HFF-Myc (cell line): Measurements from ENCODE around the gene COL18A1.

Source experiments
- DNase-seq: peaks from one replicate; pipeline ENCODE4 v3.0.0-alpha.2; 2011; ENCODE audit warnings: low read depth; ENCODE audit errors: extremely low read depth
- H3K4me3 ChIP-seq: replicated peaks from 2 replicates; pipeline ENCODE4 v1.5.1; 2011; ENCODE audit warnings: low read depth, mild to moderate bottlenecking, control low read depth, low read length
- TF ChIP-seq, protein P1 (sequence below): IDR thresholded peaks from 2 replicates; pipeline ENCODE4 v1.5.1; 2012; ENCODE audit warnings: mild to moderate bottlenecking, low read depth, low read length, control low read depth; ENCODE audit errors: missing control alignments

Gene COL18A1

DNA sequence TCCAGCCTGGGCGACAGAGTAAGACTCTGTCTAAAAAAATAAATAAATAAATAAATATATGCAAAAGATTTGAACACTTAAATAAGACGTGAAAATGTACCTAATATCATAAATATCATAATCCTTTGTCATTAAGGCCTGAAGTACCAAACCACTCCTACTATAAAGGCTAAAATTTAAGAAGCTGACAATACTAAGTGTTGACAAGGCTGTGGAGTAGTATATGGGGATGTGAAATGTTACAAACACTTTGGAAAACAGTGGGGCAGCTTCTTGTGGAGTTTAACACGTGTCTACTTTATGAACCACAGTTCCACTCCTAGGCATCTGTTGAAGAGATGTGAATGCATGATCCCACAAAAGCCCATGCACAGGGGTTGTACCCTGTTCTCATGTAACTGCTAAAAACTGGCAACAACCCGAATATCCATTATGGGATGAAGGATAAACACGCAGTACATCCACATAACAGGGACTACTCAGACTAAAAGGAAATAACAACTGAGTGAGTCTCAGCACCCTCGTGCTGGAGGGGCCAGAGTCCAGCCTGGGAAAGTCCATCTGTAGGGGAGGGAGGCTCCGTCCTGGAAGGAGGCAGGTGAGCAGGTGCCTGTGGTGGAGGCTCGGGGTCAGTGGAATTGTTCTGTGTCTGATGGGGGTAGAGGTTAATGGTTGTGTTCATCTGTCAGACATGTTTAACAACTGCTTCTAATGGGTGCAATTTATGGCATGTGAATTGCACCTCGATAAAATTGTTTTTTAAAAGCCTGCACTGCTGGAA lies 143.9 kb downstream of the COL18A1 start:
- TF ChIP-seq, protein P1, sequence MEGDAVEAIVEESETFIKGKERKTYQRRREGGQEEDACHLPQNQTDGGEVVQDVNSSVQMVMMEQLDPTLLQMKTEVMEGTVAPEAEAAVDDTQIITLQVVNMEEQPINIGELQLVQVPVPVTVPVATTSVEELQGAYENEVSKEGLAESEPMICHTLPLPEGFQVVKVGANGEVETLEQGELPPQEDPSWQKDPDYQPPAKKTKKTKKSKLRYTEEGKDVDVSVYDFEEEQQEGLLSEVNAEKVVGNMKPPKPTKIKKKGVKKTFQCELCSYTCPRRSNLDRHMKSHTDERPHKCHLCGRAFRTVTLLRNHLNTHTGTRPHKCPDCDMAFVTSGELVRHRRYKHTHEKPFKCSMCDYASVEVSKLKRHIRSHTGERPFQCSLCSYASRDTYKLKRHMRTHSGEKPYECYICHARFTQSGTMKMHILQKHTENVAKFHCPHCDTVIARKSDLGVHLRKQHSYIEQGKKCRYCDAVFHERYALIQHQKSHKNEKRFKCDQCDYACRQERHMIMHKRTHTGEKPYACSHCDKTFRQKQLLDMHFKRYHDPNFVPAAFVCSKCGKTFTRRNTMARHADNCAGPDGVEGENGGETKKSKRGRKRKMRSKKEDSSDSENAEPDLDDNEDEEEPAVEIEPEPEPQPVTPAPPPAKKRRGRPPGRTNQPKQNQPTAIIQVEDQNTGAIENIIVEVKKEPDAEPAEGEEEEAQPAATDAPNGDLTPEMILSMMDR, result no peak
- DNase-seq, result no peak

DNA sequence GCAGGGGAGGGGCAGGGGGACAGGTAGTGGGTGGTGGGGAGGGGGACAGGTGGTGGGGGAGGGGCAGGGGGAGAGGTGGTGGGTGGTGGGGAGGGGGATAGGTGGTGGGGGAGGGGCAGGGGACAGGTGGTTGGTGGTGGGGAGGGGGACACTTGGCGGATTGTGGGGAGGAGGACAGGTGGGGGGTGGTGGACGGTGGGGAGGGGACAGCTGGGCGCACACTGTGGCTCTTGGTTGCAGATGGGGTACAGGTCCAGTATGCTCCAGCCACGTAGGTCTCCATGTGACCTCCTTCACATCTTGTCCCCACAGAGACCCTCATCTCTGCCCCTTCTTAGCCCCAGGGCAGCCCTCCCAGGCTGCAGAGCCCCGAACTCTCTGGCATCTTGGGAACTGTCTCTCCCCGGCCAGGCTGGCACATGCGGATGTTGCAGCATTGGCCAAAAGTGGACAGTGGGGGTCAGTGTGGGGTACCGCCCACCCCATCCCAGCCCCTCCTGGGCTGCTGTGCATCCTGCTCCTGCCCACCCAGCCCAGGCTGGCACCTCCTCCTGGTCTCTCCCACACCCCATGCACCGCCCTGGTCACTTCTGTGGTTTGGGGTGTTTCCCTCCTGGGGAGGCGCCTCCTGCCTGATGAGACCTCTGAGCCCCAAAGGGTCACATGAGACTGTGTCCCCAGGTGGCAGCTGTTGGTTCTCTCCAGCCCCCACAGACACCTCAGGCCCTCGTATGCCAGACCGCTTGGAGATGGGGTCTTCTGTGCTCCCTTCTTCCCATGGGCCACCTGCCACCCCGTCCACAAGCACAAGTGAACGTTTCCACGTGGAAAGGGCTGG lies 144.9 kb downstream of the COL18A1 start:
- H3K4me3 ChIP-seq, result no peak overlapping the region
- TF ChIP-seq, protein P1, result no peak
- DNase-seq, result no peak

More for the DNA sequence above, 143.9 kb downstream of the COL18A1 start:
- H3K4me3 ChIP-seq, result no peak overlapping the region

DNA sequence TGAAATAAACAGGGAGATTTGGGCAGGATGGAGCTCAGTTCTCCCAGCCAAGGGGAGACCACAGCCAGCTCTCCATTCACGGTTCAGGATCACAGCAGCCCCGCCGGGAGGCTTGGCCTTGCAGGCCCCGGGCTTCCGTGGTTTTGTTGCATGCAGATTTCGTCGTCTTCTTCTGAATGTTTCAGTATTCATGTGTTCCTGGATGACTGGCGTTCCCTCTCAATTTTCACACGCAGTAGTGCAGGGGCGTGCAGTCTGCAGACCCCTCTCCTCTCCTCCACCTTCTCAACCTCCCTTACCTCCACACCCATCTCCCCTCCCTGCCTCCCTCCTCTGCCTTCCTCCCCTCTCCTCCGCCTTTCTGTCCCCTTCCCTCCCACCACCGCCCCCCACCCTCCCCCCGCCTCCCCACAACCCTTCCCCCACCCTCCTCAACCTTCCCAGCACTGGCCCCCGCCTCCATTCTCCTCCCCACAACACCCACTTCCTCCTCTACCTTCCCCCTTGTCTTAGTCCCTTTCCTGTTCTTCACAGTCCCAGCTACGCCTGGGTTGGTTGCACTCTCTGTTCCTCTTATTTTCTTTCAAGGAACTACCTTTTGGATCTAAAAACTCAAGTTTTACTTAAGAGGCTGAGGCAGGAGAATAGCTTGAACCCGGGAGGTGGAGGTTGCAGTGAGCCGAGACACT lies 145.7 kb downstream of the COL18A1 start:
- TF ChIP-seq, protein P1, result no peak
- no peak overlapping the region for H3K4me3 ChIP-seq
- DNase-seq, result no peak

DNA sequence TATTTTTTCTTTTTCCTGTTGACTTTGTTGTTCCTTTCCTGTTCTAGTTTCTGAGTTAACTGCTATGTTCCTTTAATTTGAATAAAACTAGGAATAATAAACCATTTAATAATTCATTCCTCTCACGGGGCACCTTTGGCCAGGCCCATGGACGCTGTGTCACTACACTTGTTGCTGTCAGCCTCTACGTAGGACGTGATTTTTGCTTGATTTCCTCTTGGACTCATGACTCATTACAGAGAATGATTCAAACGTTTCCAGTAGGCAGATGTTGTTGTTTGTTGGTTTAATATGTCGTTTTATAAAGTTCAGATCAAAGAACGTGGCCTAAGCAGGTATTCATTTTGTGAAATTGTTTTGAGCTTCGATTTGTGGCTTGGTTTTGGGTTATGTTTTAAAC lies 146.4 kb downstream of the COL18A1 start:
- DNase-seq, result peak; percentile 73
- no peak overlapping the region for H3K4me3 ChIP-seq
- TF ChIP-seq, protein P1, result no peak

DNA sequence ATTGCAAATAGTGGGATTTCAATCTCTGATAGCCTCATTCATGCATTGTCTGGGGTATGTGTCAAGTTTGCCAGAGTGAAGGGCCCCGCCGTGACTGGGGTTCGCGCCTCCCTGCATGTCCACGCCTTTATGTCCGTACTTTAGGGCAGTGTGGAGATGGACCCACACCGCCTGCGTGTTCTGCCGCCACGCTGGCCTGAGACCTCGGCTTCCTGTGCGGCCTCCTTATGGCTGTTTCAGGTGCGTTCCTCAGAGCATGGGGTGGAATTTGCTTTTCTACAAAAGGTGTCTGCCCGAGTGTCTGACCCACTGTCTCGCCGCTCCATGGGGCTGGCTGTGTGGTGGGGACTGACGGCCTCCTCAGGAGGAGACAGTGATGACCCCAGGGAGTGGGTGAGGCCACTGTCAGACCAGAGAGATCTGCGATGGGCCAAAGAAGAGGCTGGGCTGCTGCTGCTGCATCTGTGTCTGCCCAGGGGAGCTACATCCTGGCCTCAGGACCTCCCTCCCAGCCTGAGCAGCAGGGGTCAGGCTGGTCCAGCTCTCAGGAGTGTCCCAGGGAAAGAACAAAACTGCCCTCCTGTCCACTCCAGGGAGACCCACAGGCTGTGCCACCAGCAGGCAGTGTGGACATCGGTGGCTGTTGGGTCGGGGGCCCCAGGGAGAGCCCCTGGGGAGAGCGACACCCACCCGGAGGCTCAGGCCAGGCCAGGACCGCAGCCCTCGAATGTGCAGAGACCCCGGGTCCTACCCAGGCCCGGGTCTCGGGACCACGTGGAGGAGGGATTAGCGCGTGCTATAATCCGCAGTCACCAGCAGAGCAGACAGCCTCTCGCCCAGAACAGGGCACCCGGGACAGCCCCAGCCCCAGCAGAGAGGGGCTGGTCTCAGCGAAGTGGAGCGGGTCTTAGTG lies 147.1 kb downstream of the COL18A1 start:
- DNase-seq, result no peak
- TF ChIP-seq, protein P1, result no peak
- H3K4me3 ChIP-seq, result no peak overlapping the region

DNA sequence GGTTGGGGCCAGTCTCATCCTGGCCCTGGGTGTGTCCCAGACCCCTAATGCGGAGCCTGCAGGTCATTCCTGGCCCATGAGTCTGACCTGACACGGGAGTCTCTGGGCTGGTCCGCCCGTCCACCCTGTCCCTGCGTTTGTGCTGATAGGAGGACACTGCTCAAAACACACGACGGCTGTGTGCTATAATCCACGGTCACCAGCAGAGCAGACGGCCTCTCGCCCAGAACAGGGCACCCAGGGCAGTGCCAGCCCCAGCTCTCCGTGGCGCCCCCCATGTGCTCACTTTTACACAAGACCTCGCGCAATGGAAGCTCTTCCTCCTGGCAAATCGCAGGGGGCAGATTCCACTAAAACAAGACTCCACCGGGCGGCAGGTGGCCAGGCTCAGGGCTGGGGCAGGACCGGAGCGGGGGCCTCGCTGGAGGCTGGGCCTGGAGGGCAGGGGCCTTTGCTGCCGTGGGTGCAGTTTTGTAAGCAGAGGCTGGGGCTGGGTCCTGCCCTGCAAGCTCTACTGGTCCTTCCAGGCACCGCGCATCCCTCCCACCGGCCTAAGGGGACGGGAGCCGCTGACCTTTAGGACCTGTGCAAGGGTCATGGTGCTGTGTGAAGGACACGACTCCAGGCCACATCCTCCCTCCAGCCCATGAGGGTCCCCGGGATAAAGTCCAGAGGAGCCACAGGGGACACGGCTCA lies 147.9 kb downstream of the COL18A1 start:
- no peak for DNase-seq
- no peak overlapping the region for H3K4me3 ChIP-seq
- TF ChIP-seq, protein P1, result no peak
